Omental fat pad (tissue), 4 donors: ENCODE measurements around the gene ELFN2. TPM values are rescaled to one million over a fixed set of nuclear protein-coding genes. Genes with fewer than 3 reads are reported as not detected.

Experiments
- ATAC-seq: fragments of 150-250 bp; one replicate; pipeline ENCODE4 v1.9.1; 2016; ENCODE audit warnings: mild to moderate bottlenecking, moderate library complexity; ENCODE audit not compliant: low FRiP score
- DNase-seq: peaks from one replicate; pipeline ENCODE4 v3.0.0-alpha.2; 2019; ENCODE audit warnings: low spot score
- total RNA-seq, 4 donors: library from RNA; depleted of rRNA; stranded (reverse); fragments of >200 nt; gene quantifications; one replicate each; pipeline ENCODE4 v1.1.0, GENCODE V29; 2016
- TF ChIP-seq, protein P1 (sequence below), 3 donors: fragments of 450-650 bp; IDR thresholded peaks; one replicate each; pipeline ENCODE4 v1.5.1; 2016 to 2017; ENCODE audit warnings: antibody characterized with exemption in 3 of 3, mild to moderate bottlenecking in 3 of 3, moderate library complexity in 2 of 3

ELFN2 gene
- total RNA-seq, 4 donors from 2014 or later = 0.32 TPM; not detected in 3

DNA sequence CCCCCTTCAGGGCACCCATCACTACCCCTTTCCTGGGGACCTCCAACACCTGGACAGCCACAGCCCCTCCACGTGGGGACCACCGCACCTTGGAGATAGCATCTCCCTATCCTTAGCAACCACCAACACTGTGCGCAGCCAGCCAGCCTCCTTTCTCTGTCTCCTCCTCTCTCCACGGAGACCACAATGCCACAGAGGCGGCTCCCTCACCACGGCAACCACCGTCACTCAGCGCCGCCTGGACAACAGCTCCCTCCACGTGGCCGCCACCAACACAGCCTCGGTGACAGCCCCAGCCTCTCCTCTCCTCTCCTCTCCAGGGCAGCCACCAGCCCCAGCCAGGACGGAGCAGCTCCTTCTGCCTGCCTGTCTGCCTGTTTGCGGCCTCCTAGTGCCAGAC lies 10.5 kb downstream of the ELFN2 start:
- DNase-seq (no peak), ATAC-seq (no peak)
- TF ChIP-seq, protein P1, sequence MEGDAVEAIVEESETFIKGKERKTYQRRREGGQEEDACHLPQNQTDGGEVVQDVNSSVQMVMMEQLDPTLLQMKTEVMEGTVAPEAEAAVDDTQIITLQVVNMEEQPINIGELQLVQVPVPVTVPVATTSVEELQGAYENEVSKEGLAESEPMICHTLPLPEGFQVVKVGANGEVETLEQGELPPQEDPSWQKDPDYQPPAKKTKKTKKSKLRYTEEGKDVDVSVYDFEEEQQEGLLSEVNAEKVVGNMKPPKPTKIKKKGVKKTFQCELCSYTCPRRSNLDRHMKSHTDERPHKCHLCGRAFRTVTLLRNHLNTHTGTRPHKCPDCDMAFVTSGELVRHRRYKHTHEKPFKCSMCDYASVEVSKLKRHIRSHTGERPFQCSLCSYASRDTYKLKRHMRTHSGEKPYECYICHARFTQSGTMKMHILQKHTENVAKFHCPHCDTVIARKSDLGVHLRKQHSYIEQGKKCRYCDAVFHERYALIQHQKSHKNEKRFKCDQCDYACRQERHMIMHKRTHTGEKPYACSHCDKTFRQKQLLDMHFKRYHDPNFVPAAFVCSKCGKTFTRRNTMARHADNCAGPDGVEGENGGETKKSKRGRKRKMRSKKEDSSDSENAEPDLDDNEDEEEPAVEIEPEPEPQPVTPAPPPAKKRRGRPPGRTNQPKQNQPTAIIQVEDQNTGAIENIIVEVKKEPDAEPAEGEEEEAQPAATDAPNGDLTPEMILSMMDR (IDR thresholded peaks at IDR 0.05) = no peak

DNA sequence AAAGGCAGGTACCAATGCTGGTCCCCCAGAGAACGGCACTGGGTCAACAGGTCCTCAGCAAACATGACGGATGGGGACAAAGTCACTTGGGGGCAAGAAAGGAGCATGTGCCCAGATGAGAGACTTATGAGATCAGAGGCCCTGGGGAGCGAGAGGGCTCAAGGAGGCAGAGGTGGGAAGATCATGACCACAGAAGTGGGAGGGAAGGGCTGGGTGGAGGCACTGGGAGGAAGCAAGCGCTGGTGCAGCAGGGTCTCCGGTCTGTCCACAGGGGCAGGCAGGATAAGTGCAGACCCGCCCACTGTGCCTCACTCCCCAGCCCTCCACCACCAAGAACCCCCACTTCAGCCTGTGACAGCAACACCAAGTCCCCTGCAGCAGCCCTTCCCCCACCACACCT lies 10.9 kb downstream of the ELFN2 start:
- ATAC-seq = no peak
- TF ChIP-seq, protein P1 (IDR thresholded peaks at IDR 0.05) = no peak

DNA sequence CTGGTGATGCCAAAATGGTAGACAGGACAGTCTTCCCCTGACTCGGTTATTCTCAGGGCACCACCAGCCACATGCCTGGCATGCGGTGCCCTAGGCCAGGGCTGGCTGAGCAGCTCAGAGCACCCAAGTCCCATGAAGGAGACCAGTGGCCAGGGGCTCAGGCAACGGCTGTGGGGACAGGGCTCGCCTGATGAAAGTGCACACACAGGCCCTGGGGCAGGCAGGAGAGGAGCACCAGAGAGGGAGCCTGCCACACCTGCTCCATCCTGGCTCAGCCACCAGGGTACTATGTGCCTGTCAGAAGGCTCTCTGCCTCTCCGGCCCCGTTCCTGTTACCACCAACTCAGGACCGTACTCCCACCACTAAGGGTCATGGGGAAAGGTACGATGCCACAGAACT lies 12.1 kb downstream of the ELFN2 start:
- TF ChIP-seq, protein P1 (IDR thresholded peaks at IDR 0.05) = no peak
- ATAC-seq = no peak

More for the DNA sequence above, 10.9 kb downstream of the ELFN2 start:
- DNase-seq = no peak

DNA sequence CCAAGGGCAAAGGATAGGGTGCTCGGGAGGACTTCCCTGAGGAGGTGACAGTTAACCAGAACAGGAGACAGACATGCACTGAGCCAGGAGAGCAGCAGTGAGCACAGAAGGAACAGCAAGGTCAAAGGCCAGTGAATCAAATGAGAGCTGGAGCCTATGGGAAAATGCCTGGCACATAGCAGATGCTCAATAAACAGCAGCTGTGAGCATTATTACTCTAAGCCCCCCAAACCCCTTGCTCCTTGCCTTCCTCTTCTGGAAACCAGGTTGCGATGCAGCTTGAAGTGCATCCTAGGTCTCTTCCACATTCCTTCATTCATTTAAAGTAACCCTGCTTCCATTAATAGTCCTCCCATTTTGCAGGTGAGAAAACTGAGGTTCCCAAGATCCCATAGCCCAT lies 13.0 kb downstream of the ELFN2 start:
- TF ChIP-seq, protein P1 (IDR thresholded peaks at IDR 0.05) = no peak

More for the DNA sequence above, 12.1 kb downstream of the ELFN2 start:
- no peak for DNase-seq

DNA sequence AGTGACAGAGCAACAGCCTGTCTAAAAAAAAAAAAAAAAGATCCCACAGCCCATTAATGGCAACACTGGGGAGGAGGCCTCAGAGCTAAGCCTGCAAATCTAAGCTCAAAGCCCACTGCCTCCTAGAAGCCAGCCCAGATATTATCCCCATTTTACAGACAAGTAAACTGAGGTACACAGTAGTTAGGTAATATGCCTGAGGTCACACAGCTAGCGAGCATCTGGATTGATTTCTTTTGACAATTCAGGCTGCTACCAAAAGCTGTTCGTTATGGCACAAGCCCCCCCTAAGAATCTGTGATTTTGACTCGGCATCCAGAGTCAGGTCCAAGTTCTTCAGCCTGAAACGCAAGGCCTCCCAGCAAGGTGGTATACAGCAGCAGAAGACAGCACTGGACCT lies 13.7 kb downstream of the ELFN2 start:
- TF ChIP-seq, protein P1 (IDR thresholded peaks at IDR 0.05) = no peak

More for the DNA sequence above, 13.0 kb downstream of the ELFN2 start:
- ATAC-seq (no peak), DNase-seq (no peak)

DNA sequence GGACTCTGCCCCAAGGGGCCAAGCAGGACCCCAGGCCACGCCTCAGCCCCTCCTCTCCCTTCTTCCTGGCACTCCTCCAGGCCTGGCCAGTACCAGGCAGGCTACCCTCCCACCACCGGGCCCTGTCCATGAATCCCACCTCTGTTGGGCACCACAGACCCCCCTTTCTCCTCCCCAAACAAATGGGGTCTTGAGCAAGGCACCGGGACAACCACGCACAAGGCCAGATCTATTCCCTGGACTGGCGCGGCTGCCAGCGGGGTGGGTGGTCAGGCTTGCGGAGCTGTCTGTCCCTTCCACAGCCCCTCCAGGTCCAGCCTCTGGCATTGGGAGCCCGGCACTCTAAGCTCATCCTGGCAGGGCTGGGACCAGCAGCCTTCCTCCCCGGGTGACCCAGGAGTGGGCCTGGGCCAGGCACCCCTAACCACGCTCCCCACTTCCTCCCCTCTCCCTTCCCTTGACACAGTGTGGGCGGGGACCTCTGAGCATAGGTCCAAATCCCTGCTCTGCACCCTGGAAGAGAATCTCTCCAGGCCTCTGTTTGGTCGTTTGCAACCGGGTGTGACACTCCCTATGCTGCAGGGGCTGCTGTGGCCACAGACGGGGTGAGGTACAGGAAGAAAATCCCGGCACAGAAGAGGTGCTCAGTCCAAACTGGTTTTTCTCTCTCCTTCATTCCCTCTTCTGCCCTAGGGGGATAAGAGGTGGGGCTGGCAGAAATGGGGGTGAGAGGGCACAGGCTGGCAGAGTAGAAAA lies 14.6 kb downstream of the ELFN2 start:
- TF ChIP-seq, protein P1 (IDR thresholded peaks at IDR 0.05) = no peak
- no peak for ATAC-seq

More for the DNA sequence above, 13.7 kb downstream of the ELFN2 start:
- DNase-seq = no peak
- ATAC-seq = no peak

DNA sequence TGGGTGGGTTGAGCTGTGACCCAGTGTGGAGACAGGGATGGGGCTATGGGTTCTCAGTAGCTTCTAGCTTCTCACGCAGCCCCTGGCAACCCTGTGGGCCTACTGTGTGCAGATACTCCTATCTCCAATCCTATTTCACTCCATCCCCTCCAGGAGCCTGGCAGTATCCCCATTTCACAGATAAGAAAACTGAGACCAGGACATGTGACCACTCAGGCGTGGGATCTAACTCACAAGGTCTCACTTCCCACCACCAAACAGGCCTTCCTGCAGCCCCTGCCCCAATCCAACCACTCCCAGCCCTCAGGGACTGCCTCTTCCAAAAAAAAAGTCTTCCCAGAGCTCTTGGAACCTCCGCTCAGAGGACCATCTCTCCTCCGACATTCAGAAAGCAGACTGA lies 15.6 kb downstream of the ELFN2 start:
- TF ChIP-seq, protein P1 (IDR thresholded peaks at IDR 0.05) = no peak
- ATAC-seq (no peak), DNase-seq (no peak)

More for the DNA sequence above, 14.6 kb downstream of the ELFN2 start:
- no peak for DNase-seq
